ENCODE results near the gene BCKDHB.

DNA sequence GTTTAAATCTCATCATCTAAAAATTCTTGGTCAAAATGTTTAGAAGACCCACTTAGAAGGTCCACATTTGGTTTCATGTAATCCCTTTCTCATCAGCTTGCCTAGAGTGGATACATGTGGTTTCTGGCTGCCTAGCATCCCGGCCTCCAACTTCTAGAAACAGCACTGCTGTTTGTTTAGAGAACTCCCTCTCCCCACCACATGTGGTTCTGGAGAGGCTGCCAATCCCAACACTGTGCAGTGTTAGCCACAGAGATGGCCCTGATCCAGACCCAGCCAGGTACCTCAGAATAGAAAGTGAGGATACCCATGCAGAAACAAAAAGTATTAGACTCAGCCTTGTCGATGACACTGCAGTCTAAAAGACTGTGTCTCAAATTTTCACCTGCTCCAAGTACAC, 241.8 kb downstream of the BCKDHB start:
- TF ChIP-seq, protein P1, sequence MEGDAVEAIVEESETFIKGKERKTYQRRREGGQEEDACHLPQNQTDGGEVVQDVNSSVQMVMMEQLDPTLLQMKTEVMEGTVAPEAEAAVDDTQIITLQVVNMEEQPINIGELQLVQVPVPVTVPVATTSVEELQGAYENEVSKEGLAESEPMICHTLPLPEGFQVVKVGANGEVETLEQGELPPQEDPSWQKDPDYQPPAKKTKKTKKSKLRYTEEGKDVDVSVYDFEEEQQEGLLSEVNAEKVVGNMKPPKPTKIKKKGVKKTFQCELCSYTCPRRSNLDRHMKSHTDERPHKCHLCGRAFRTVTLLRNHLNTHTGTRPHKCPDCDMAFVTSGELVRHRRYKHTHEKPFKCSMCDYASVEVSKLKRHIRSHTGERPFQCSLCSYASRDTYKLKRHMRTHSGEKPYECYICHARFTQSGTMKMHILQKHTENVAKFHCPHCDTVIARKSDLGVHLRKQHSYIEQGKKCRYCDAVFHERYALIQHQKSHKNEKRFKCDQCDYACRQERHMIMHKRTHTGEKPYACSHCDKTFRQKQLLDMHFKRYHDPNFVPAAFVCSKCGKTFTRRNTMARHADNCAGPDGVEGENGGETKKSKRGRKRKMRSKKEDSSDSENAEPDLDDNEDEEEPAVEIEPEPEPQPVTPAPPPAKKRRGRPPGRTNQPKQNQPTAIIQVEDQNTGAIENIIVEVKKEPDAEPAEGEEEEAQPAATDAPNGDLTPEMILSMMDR (IDR thresholded peaks at IDR 0.05), result no peak
- no peak for TF ChIP-seq POLR2A (IDR thresholded peaks at IDR 0.05)
